ENCODE measurements around the gene STK32B. TPM values are rescaled to one million over a fixed set of nuclear protein-coding genes. Genes with fewer than 3 reads are reported as not detected.

The STK32B gene
- total RNA-seq, 1 experiment from 2014 or later: not detected

GRCh38 chr4:5134620-5135019, 83.3 kb downstream of the STK32B start:
- intact Hi-C loops (cut with micrococcal nuclease; ENCODE audit: unreplicated experiment): no loop called here
- Mint-ChIP-seq H3K27ac (ENCODE audit: unreplicated experiment) (no peak overlapping the region), H3K27me3 (ENCODE audit: unreplicated experiment) (no peaks in the 10 kb centered on the region), H3K9me3 (ENCODE audit: low read depth, unreplicated experiment) (peaks cover 19% of the 10 kb centered on the region), H3K4me1 (ENCODE audit: low read depth, unreplicated experiment) (no peaks in the 10 kb centered on the region), H3K4me3 (ENCODE audit: low read depth, unreplicated experiment) (no peak overlapping the region), H3K36me3 (ENCODE audit: insufficient read depth, unreplicated experiment) (no peaks in the 10 kb centered on the region)
- CTCF ChIA-PET: no interaction called here
- no TSS peak for BruUV-seq (replicated peaks)
- TF ChIP-seq, protein P1, sequence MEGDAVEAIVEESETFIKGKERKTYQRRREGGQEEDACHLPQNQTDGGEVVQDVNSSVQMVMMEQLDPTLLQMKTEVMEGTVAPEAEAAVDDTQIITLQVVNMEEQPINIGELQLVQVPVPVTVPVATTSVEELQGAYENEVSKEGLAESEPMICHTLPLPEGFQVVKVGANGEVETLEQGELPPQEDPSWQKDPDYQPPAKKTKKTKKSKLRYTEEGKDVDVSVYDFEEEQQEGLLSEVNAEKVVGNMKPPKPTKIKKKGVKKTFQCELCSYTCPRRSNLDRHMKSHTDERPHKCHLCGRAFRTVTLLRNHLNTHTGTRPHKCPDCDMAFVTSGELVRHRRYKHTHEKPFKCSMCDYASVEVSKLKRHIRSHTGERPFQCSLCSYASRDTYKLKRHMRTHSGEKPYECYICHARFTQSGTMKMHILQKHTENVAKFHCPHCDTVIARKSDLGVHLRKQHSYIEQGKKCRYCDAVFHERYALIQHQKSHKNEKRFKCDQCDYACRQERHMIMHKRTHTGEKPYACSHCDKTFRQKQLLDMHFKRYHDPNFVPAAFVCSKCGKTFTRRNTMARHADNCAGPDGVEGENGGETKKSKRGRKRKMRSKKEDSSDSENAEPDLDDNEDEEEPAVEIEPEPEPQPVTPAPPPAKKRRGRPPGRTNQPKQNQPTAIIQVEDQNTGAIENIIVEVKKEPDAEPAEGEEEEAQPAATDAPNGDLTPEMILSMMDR (IDR thresholded peaks at IDR 0.05; ENCODE audit: unreplicated experiment): no peak
- no peak for DNase-seq

DNA sequence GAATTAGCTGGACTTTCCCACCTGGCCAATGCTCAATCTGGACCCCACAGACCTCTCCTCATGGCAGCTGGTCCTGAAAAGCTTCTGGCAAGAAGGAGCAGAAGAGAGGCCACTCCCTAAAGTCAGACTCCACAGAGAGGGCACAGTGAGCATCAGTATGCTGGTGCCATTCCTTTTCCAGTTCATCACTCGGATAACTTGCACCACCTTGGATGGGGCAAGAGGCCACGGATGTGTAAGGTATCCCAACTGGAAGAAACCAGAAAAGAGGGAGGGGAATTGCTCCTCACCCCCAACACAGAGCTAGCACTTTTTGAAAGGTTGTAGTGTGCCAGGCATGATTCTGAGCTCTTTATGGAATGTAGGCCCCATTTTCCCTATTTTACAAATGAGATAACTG, 85.9 kb downstream of the STK32B start:
- no peaks in the 10 kb centered on the region for H3K27me3 Mint-ChIP-seq (ENCODE audit: unreplicated experiment)
- H3K4me1 Mint-ChIP-seq (ENCODE audit: low read depth, unreplicated experiment): no peaks in the 10 kb centered on the region
- intact Hi-C loops (cut with micrococcal nuclease; ENCODE audit: unreplicated experiment): no loop called here
- H3K27ac Mint-ChIP-seq (ENCODE audit: unreplicated experiment): no peak overlapping the region
- no peak overlapping the region for H3K4me3 Mint-ChIP-seq (ENCODE audit: low read depth, unreplicated experiment)
- no peaks in the 10 kb centered on the region for H3K36me3 Mint-ChIP-seq (ENCODE audit: insufficient read depth, unreplicated experiment)
- CTCF ChIA-PET: no interaction called here
- TF ChIP-seq, protein P1 (IDR thresholded peaks at IDR 0.05; ENCODE audit: unreplicated experiment): no peak
- DNase-seq: no peak
- peaks cover 13% of the 10 kb centered on the region for H3K9me3 Mint-ChIP-seq (ENCODE audit: low read depth, unreplicated experiment)
- BruUV-seq (replicated peaks): no TSS peak

GRCh38 chr4:5137927-5138326, 86.6 kb downstream of the STK32B start:
- H3K27me3 Mint-ChIP-seq (ENCODE audit: unreplicated experiment): no peaks in the 10 kb centered on the region
- peaks cover 13% of the 10 kb centered on the region for H3K9me3 Mint-ChIP-seq (ENCODE audit: low read depth, unreplicated experiment)
- no peak for DNase-seq
- no TSS peak for BruUV-seq (replicated peaks)
- no peaks in the 10 kb centered on the region for H3K36me3 Mint-ChIP-seq (ENCODE audit: insufficient read depth, unreplicated experiment)
- no peaks in the 10 kb centered on the region for H3K4me1 Mint-ChIP-seq (ENCODE audit: low read depth, unreplicated experiment)
- TF ChIP-seq, protein P1 (IDR thresholded peaks at IDR 0.05; ENCODE audit: unreplicated experiment): no peak
- intact Hi-C loops (cut with micrococcal nuclease; ENCODE audit: unreplicated experiment): no loop called here
- no peak overlapping the region for H3K4me3 Mint-ChIP-seq (ENCODE audit: low read depth, unreplicated experiment)
- CTCF ChIA-PET: no interaction called here
- H3K27ac Mint-ChIP-seq (ENCODE audit: unreplicated experiment): no peak overlapping the region

DNA sequence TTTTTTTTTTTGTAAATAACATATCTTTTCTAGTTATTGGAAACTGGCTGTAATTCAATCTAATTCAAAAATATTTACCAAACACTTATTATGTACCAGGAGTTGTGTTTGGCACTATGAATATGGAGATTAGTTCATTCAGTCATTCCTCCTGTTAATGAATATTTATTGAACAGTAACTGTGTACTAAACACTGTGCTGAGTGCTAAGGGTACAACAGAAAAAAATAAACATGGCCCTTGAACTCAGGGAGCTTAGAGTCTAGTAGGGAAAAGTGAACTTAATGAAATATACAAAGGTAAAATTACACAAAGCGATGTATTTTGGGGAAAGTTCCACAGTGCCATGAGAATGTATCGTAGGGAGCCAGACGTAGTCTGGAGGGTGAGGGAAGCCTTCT, 87.1 kb downstream of the STK32B start:
- CTCF ChIA-PET: no interaction called here
- H3K36me3 Mint-ChIP-seq (ENCODE audit: insufficient read depth, unreplicated experiment): no peaks in the 10 kb centered on the region
- peaks cover 13% of the 10 kb centered on the region for H3K9me3 Mint-ChIP-seq (ENCODE audit: low read depth, unreplicated experiment)
- TF ChIP-seq, protein P1 (IDR thresholded peaks at IDR 0.05; ENCODE audit: unreplicated experiment): no peak
- intact Hi-C loops (cut with micrococcal nuclease; ENCODE audit: unreplicated experiment): no loop called here
- H3K27me3 Mint-ChIP-seq (ENCODE audit: unreplicated experiment): no peaks in the 10 kb centered on the region
- BruUV-seq (replicated peaks): no TSS peak
- DNase-seq: no peak
- no peak overlapping the region for H3K4me3 Mint-ChIP-seq (ENCODE audit: low read depth, unreplicated experiment)
- H3K4me1 Mint-ChIP-seq (ENCODE audit: low read depth, unreplicated experiment): no peaks in the 10 kb centered on the region
- no peak overlapping the region for H3K27ac Mint-ChIP-seq (ENCODE audit: unreplicated experiment)

GRCh38 chr4:5139141-5139540, 87.9 kb downstream of the STK32B start:
- H3K9me3 Mint-ChIP-seq (ENCODE audit: low read depth, unreplicated experiment): peaks cover 15% of the 10 kb centered on the region

More at GRCh38 chr4:5139141-5139540, 87.9 kb downstream of the STK32B start:
- BruUV-seq (replicated peaks): no TSS peak
- H3K27me3 Mint-ChIP-seq (ENCODE audit: unreplicated experiment): no peaks in the 10 kb centered on the region
- H3K27ac Mint-ChIP-seq (ENCODE audit: unreplicated experiment): no peak overlapping the region
- no peak overlapping the region for H3K4me3 Mint-ChIP-seq (ENCODE audit: low read depth, unreplicated experiment)
- H3K36me3 Mint-ChIP-seq (ENCODE audit: insufficient read depth, unreplicated experiment): no peaks in the 10 kb centered on the region
- TF ChIP-seq, protein P1 (IDR thresholded peaks at IDR 0.05; ENCODE audit: unreplicated experiment): no peak
- no peaks in the 10 kb centered on the region for H3K4me1 Mint-ChIP-seq (ENCODE audit: low read depth, unreplicated experiment)
- CTCF ChIA-PET: no interaction called here
- no peak for DNase-seq
- intact Hi-C loops (cut with micrococcal nuclease; ENCODE audit: unreplicated experiment): no loop called here
